ENCODE results near the gene LAMTOR2.
"Not testable (repeated sequence)": the region's sequence is repeated elsewhere in the genome, so short reads cannot be mapped to it uniquely, and the experiment has no call there.

Gene LAMTOR2

GRCh38 chr1:156025876-156026275, 28.7 kb upstream of the LAMTOR2 start:
- no peaks in the 10 kb centered on the region for H3K27me3 ChIP-seq (ENCODE audit: control insufficient read depth, insufficient read depth, low read length)
- no peaks in the 10 kb centered on the region for H3K4me1 ChIP-seq (ENCODE audit: control insufficient read depth, insufficient read depth, low read length)
- H3K27ac ChIP-seq (ENCODE audit: low read depth, low read length) = no peak overlapping the region
- H3K9ac ChIP-seq (ENCODE audit: low read length) = no peak overlapping the region
- no peak overlapping the region for H3K4me3 ChIP-seq (ENCODE audit: low read length)
- H3K36me3 ChIP-seq (ENCODE audit: control insufficient read depth, insufficient read depth, low read length) = no peaks in the 10 kb centered on the region

GRCh38 chr1:156026588-156026987, 28.0 kb upstream of the LAMTOR2 start:
- H3K4me3 ChIP-seq (ENCODE audit: low read length) = no peak overlapping the region
- no peaks in the 10 kb centered on the region for H3K27me3 ChIP-seq (ENCODE audit: control insufficient read depth, insufficient read depth, low read length)
- H3K4me1 ChIP-seq (ENCODE audit: control insufficient read depth, insufficient read depth, low read length) = no peaks in the 10 kb centered on the region
- H3K36me3 ChIP-seq (ENCODE audit: control insufficient read depth, insufficient read depth, low read length) = no peaks in the 10 kb centered on the region
- H3K9ac ChIP-seq (ENCODE audit: low read length) = no peak overlapping the region
- no peak overlapping the region for H3K27ac ChIP-seq (ENCODE audit: low read depth, low read length)

- no peak overlapping the region for H3K4me3 ChIP-seq (ENCODE audit: low read length)
- H3K36me3 ChIP-seq (ENCODE audit: control insufficient read depth, insufficient read depth, low read length) = no peaks in the 10 kb centered on the region
- H3K4me1 ChIP-seq (ENCODE audit: control insufficient read depth, insufficient read depth, low read length) = no peaks in the 10 kb centered on the region
- H3K27me3 ChIP-seq (ENCODE audit: control insufficient read depth, insufficient read depth, low read length) = no peaks in the 10 kb centered on the region
- H3K27ac ChIP-seq (ENCODE audit: low read depth, low read length) = no peak overlapping the region
- H3K9ac ChIP-seq (ENCODE audit: low read length) = no peak overlapping the region
Observed at GRCh38 chr1:156033011-156033410, 21.6 kb upstream of the LAMTOR2 start.

GRCh38 chr1:156034991-156035390, 19.6 kb upstream of the LAMTOR2 start:
- H3K4me1 ChIP-seq (ENCODE audit: control insufficient read depth, insufficient read depth, low read length); H3K9ac ChIP-seq (ENCODE audit: low read length); H3K4me3 ChIP-seq (ENCODE audit: low read length); H3K27ac ChIP-seq (ENCODE audit: low read depth, low read length); H3K27me3 ChIP-seq (ENCODE audit: control insufficient read depth, insufficient read depth, low read length); H3K36me3 ChIP-seq (ENCODE audit: control insufficient read depth, insufficient read depth, low read length): not testable (repeated sequence)

GRCh38 chr1:156042828-156043227, 11.8 kb upstream of the LAMTOR2 start:
- no peaks in the 10 kb centered on the region for H3K4me1 ChIP-seq (ENCODE audit: control insufficient read depth, insufficient read depth, low read length)
- no peak overlapping the region for H3K27ac ChIP-seq (ENCODE audit: low read depth, low read length)
- H3K36me3 ChIP-seq (ENCODE audit: control insufficient read depth, insufficient read depth, low read length) = peaks cover 18% of the 10 kb centered on the region
- no peak overlapping the region for H3K9ac ChIP-seq (ENCODE audit: low read length)
- H3K4me3 ChIP-seq (ENCODE audit: low read length) = no peak overlapping the region
- no peaks in the 10 kb centered on the region for H3K27me3 ChIP-seq (ENCODE audit: control insufficient read depth, insufficient read depth, low read length)

DNA sequence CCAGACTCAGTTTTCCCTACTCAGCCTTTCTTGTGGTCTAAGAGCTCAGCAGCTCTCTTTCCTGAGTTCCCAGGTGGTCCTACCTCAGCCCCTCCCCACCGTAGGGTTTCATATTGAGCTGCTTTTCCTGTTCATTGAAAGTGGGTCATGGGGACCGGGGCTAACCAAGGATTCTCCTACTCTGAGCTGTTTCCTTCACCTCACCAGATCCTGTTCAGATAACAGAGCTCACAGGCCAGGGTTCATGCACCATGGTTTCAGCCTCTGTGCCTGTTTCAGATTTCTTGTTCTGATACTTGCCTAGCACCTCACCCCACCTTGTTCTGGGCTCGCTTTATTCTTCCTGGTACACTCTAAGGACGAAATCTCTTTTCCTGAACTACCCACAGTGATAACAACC, 9.5 kb upstream of the LAMTOR2 start:
- Histone ChIP-seq H3K9ac (ENCODE audit: low read length) (no peak overlapping the region), H3K36me3 (ENCODE audit: control insufficient read depth, insufficient read depth, low read length) (peaks cover 18% of the 10 kb centered on the region), H3K4me1 (ENCODE audit: control insufficient read depth, insufficient read depth, low read length) (no peaks in the 10 kb centered on the region), H3K27me3 (ENCODE audit: control insufficient read depth, insufficient read depth, low read length) (no peaks in the 10 kb centered on the region), H3K27ac (ENCODE audit: low read depth, low read length) (no peak overlapping the region), H3K4me3 (ENCODE audit: low read length) (no peak overlapping the region)

GRCh38 chr1:156048663-156049258, 5.8 kb upstream of the LAMTOR2 start:
- Histone ChIP-seq H3K27me3 (ENCODE audit: control insufficient read depth, insufficient read depth, low read length) (no peaks in the 10 kb centered on the region), H3K36me3 (ENCODE audit: control insufficient read depth, insufficient read depth, low read length) (peaks cover under 1% of the 10 kb centered on the region), H3K9ac (ENCODE audit: low read length) (no peak overlapping the region)

DNA sequence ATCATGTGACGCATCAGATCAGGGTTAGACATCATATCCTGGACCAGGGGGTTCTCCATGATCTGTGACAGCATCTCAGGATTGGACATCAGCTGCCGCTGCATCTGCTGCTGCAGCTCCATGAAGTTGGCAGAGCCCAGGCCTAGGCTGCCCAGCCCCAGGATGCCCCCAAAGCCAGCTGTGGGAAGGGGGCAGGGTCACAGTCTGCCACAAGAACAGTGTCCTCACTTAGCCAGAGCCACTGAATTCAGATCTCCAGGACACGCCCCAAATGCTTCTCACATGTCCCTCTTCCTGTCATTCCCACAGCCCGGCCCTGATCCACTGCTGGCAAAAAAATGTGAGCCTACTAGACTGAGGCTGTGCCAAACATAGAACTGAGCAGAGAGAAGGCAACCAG, 4.2 kb upstream of the LAMTOR2 start:
- H3K4me1 ChIP-seq (ENCODE audit: control insufficient read depth, insufficient read depth, low read length) = peaks cover under 1% of the 10 kb centered on the region
- no peak overlapping the region for H3K27ac ChIP-seq (ENCODE audit: low read depth, low read length)
- no peaks in the 10 kb centered on the region for H3K36me3 ChIP-seq (ENCODE audit: control insufficient read depth, insufficient read depth, low read length)
- no peaks in the 10 kb centered on the region for H3K27me3 ChIP-seq (ENCODE audit: control insufficient read depth, insufficient read depth, low read length)
- no peak overlapping the region for H3K9ac ChIP-seq (ENCODE audit: low read length)
- H3K4me3 ChIP-seq (ENCODE audit: low read length) = no peak overlapping the region

More at GRCh38 chr1:156048663-156049258, 5.8 kb upstream of the LAMTOR2 start:
- Histone ChIP-seq H3K4me1 (ENCODE audit: control insufficient read depth, insufficient read depth, low read length) (no peaks in the 10 kb centered on the region), H3K27ac (ENCODE audit: low read depth, low read length) (no peak overlapping the region), H3K4me3 (ENCODE audit: low read length) (no peak overlapping the region)

- no peak overlapping the region for H3K27ac ChIP-seq (ENCODE audit: low read depth, low read length)
- H3K36me3 ChIP-seq (ENCODE audit: control insufficient read depth, insufficient read depth, low read length) = no peaks in the 10 kb centered on the region
- peaks cover 2% of the 10 kb centered on the region for H3K4me1 ChIP-seq (ENCODE audit: control insufficient read depth, insufficient read depth, low read length)
- H3K4me3 ChIP-seq (ENCODE audit: low read length) = no peak overlapping the region
- H3K9ac ChIP-seq (ENCODE audit: low read length) = no peak overlapping the region
- H3K27me3 ChIP-seq (ENCODE audit: control insufficient read depth, insufficient read depth, low read length) = no peaks in the 10 kb centered on the region
Observed at GRCh38 chr1:156051011-156051725, 3.4 kb upstream of the LAMTOR2 start.

- H3K4me1 ChIP-seq (ENCODE audit: control insufficient read depth, insufficient read depth, low read length) = peaks cover 2% of the 10 kb centered on the region
- peak overlapping the region; percentile 80 for H3K4me3 ChIP-seq (ENCODE audit: low read length)
- H3K27ac ChIP-seq (ENCODE audit: low read depth, low read length) = peak overlapping the region; percentile 59
- H3K27me3 ChIP-seq (ENCODE audit: control insufficient read depth, insufficient read depth, low read length) = no peaks in the 10 kb centered on the region
- peak overlapping the region; percentile 16 for H3K9ac ChIP-seq (ENCODE audit: low read length)
- H3K36me3 ChIP-seq (ENCODE audit: control insufficient read depth, insufficient read depth, low read length) = no peaks in the 10 kb centered on the region
Observed at GRCh38 chr1:156052862-156053767, 1.5 kb upstream of the LAMTOR2 start.

GRCh38 chr1:156053768-156054499, 648 bp upstream of the LAMTOR2 start, which contains the start of gene UBQLN4:
Gene UBQLN4, minus strand, starts transcription at chr1:156053798. Its CDS starts 97 bp downstream, at chr1:156053701.
- peak within 1 kb of the TSS; percentile 77 for H3K27ac ChIP-seq (ENCODE audit: low read depth, low read length)
- H3K4me1 ChIP-seq (ENCODE audit: control insufficient read depth, insufficient read depth, low read length) = peaks cover 2% of the 10 kb centered on the region
- peak within 1 kb of the TSS; percentile 93 for H3K4me3 ChIP-seq (ENCODE audit: low read length)
- peak within 1 kb of the TSS; percentile 29 for H3K9ac ChIP-seq (ENCODE audit: low read length)
- H3K27me3 ChIP-seq (ENCODE audit: control insufficient read depth, insufficient read depth, low read length) = no peaks in the 10 kb centered on the region
- no peaks in the 10 kb centered on the region for H3K36me3 ChIP-seq (ENCODE audit: control insufficient read depth, insufficient read depth, low read length)

Measured in rectal smooth muscle tissue (tissue), 1 donor.